HEK293 (cell line): ENCODE measurements around the gene TSPAN10.

Experiments
- ZBTB7A ChIP-seq: fragments of 450-650 bp; formaldehyde crosslinking; IDR thresholded peaks from 2 replicates; pipeline ENCODE4 v1.5.1; 2016; ENCODE audit warnings: low read depth, missing biosample characterization, missing genetic modification characterization
- TF ChIP-seq, protein P1 (sequence below): fragments of 450-650 bp; formaldehyde crosslinking; IDR thresholded peaks from 2 replicates; pipeline ENCODE4; 2016; ENCODE audit warnings: missing biosample characterization, missing genetic modification characterization
- TF ChIP-seq, protein P2 (sequence below): sonication (generic); formaldehyde crosslinking; IDR thresholded peaks from 2 replicates; pipeline ENCODE4 v1.8.1; 2022; ENCODE audit warnings: mild to moderate bottlenecking, moderate library complexity, missing genetic modification reagents

DNA sequence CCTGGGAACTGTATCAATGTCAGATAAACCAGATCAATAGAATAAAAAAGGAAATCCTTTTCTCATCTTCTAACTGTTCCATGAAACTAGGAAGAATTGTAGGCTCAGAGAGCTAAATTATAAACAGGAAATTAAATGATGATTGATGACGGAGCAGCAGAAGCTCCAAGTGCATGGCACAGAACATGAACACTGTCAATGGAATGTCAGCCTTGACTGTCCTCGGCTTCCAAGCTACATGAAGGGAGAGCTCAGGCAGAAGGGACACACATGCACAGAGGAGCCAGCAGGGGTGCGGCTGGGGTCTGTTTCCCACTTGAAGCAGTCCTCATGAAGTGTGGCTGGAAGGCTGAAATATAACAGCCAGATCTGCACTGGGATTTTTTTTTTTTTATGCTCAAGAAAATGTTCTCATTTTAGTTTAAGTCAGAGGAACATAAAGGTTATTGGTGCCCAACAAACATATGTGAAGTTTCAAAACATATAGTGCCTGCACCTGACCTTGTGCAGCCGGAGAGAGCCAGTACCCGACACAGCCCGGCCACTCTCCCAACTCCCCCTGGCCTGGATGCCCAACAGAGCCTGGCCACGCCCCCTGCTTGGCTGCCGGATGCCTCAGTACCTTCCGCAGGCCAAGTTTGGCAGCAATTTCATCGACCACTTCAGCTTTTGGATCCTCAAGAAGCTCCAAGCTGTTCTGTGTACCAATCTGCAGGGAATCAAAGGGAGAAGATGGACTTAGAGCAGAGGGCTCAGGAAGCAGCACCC is 37.1 kb upstream of the TSPAN10 start:
- no peak for TF ChIP-seq ZBTB7A (tag by site-specific recombination)
- TF ChIP-seq, protein P1, sequence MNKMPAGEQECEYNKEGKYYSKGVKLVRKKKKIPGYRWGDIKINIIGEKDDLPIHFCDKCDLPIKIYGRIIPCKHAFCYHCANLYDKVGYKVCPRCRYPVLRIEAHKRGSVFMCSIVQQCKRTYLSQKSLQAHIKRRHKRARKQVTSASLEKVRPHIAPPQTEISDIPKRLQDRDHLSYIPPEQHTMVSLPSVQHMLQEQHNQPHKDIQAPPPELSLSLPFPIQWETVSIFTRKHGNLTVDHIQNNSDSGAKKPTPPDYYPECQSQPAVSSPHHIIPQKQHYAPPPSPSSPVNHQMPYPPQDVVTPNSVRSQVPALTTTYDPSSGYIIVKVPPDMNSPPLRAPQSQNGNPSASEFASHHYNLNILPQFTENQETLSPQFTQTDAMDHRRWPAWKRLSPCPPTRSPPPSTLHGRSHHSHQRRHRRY (tag by site-specific recombination): no peak
- TF ChIP-seq, protein P2, sequence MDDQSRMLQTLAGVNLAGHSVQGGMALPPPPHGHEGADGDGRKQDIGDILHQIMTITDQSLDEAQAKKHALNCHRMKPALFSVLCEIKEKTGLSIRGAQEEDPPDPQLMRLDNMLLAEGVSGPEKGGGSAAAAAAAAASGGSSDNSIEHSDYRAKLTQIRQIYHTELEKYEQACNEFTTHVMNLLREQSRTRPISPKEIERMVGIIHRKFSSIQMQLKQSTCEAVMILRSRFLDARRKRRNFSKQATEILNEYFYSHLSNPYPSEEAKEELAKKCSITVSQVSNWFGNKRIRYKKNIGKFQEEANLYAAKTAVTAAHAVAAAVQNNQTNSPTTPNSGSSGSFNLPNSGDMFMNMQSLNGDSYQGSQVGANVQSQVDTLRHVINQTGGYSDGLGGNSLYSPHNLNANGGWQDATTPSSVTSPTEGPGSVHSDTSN: no peak
